Cerebellar cortex (tissue), 1 donor: ENCODE data around the gene LRRC2.
"Not testable (repeated sequence)": the region's sequence is repeated elsewhere in the genome, so short reads cannot be mapped to it uniquely, and the experiment has no call there.

ENCODE experiments used
- DNase-seq: peaks from one replicate; pipeline ENCODE4 v3.0.0-alpha.2; 2015; ENCODE audit warnings: low spot score

Gene LRRC2

DNA sequence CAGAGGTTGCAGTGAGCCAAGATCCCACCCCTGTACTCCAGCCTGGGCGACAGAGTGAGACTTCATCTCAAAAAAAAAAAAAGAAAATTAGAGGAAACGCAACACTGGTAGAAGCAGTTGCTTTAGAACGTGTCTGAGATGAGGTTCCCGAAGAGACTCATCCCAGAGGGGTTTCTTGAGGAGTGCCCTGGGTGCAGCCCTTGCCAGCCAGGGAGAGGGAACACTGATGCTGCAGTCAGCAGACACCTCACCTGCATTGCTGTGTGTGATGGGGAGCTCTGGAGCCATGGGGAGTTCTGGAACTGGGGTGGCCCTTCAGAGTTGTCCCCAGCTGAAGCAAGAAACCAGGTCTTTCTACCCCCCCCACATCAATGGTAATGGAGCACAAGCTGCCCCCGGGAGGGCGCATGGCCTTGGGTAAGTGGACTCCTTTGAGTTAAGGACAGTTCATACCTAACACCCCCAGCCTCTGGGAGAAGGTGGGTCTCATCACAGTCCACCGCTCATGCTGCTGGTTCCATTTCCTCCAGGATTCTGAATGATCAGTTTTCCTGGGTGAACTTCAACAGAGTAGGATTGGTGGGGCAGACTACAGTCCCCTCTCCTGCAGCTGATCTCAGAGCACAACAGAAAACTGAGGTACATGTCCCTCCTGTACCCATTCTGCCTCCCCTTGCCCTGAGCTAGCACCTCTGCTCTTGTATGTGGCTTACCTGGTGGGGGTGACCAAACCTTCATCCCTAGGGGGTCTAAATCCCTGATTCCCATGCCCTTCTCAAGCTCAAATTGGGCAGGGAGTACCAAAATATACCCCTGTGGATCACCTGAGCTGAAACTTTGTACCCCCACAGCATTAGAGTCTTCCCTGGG, 18.7 kb upstream of the LRRC2 start:
- DNase-seq = no peak

GRCh38 chr3:46580675-46581074, 14.6 kb upstream of the LRRC2 start:
- no peak for DNase-seq

GRCh38 chr3:46579756-46580286, 13.7 kb upstream of the LRRC2 start:
- DNase-seq = no peak

DNA sequence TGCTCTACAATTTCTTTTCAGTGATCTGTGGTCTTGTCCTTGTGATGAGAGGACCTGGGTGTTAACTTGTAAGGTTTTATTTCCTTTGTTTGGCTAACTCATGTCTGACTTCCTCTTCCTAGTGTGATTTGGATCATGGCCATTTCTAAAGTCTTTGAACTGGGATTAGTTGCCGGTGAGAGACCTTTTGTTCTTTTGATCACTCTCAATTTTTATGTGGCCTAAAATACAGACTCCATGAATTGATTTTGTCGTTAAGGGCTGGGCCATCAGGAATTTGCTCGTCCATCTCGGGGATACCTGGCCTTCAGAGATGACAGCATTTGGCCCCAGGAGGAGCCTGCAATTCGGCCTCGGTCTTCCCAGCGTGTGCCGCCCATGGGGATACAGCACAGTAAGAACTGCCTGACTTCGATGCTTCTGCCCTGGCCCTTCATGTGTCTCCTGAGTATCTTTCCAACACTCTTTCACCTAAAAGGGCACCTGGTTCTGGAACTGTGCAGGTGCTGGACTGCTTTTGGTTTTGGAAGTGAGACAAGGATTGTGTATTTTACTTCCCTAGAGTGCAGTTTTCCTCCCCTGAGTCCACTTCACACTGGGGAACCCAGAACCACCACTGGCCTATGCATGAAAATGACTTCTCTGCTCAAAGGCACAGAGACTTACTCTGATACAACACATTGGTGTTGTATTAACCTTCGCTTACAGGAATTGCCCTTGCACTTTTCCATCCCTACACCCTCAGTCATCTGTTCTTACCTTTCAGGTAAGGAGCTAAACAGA, 13.1 kb upstream of the LRRC2 start:
- DNase-seq = no peak

DNA sequence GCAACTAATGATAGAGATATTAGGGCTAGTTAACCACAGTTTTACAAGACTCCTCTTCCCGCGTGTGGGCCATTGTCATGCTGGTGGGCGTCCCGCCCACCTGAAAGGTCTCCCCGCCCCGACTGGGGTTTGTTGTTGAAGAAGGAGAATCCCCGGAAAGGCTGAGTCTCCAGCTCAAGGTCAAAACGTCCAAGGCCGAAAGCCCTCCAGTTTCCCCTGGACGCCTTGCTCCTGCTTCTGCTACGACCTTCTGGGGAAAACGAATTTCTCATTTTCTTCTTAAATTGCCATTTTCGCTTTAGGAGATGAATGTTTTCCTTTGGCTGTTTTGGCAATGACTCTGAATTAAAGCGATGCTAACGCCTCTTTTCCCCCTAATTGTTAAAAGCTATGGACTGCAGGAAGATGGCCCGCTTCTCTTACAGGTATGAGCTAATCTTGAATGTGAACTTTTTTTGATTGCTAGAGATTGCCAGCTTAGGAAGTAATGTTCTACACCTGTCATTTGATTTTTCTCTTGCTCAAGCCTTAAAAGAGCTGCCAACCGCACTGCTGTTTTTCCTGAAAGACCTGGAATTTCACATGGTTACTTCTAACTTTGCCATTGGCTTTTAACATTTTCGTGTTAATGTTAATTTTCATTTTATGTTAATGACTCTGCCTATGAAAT, 11.6 kb upstream of the LRRC2 start:
- not testable (repeated sequence) for DNase-seq

DNA sequence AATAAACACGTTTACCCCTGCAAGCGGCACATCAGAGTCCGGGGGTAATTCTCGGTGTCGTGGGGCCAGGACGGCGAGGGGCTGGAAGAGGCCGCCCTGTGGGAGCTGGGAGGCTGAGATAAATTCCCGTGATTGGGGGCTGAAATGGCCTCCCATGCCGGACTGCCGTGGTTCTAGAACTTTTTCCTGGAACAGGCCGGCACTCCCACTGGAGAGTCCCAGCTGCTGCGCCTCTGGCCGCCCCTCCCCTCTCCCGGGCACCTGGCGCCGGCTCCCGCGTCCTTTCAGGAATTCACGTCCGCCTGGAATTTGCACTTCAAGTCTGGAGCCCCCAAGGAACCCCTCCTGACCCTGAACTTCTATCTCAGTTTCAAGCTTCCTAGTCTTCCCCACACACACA, 10.8 kb upstream of the LRRC2 start:
- DNase-seq = no peak

DNA sequence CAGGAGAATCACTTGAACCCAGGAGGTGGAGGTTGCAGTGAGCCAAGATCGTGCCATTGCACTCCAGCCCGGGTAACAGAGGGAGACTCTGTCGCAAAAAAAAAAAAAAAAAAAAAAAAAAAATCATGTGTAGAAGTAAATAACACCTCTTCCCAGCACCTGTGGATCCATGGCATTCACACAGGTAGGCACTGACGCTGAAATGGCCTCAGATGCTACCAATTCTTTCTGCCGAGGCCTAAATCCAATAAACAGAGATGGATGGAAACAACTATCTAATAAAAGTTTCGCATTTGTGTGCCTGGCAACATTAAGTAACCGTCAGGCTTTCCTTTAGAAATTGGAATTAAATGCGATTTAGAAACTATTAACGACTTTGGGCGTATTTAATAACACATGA, 10.3 kb upstream of the LRRC2 start:
- DNase-seq = no peak

GRCh38 chr3:46575577-46576222, 9.6 kb upstream of the LRRC2 start:
- no peak for DNase-seq

DNA sequence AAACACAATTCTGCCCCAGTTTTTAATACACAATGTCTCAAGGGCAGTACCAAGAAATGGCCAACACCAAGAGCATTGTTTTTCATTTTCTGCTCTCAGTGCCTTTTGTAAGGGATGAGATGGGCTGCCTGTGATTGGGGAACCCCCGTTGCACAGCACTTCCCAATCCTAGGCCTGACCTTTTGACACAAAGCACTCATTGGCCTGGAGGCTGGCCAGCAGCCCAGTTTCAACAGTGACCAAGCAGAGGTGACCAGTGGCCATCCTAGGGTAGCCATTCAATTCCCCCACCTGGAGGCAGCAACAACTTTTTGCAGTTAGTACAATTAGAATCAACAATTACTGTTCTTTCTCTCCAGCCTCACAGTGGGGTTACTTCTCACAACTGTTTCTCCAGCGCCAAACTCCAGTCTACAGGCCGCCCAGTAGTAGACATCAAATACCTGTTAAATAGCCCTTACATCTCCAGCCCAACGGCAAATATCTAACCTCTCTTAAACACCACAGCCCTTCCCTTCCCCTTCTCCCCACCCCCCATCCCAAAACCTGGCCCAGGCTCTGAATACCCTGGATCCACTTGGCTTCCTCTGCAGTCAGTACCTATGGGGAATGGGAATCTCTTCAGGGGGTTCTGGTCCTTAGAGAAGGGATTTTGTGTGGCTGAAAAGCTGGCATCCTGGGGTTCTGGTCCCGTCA, 8.9 kb upstream of the LRRC2 start:
- no peak for DNase-seq

GRCh38 chr3:46574243-46574646, 8.1 kb upstream of the LRRC2 start:
- DNase-seq = no peak

GRCh38 chr3:46573701-46574100, 7.6 kb upstream of the LRRC2 start:
- no peak for DNase-seq

DNA sequence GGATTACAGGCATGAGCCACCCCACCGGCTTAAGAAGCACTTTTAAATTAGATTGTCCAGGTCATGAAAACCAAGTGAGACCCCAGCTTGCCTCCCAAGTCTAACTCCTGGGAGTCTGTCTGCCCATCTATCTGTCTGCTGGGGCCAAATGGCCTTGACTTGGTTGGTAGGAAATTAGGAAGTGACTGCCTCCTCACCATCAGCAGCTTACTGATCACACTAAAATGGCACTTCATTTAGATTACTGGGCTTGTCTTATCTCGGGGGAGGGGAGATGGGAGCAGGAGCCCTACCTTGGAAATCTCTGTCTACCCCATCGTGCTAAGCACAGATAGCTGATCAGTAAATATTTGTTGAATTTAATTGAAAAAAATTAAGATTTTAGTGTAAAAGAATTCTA, 5.6 kb upstream of the LRRC2 start:
- no peak for DNase-seq

- peak; percentile 35 for DNase-seq
These were observed 479 bp downstream of the LRRC2 start for GRCh38 chr3:46565607-46566039.

DNA sequence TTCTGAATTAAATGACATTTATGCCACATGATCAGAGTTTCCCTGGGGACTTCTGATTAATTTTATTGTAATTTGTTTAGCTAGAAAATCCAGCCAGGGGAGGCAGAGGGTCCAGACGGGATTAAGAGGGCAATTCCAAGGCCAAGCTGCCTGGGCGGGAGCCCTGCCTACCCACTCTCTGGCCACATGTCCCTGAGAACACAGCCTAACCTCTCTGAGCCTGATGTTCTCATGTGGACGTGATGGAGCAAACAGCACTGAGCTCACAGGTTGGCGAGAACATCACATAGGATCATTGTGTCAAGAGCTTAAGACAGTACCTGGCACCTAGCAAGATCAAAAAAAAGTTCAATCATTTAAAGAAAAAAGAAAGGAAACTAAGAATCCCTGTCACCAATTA, 1.0 kb downstream of the LRRC2 start:
- no peak for DNase-seq

DNA sequence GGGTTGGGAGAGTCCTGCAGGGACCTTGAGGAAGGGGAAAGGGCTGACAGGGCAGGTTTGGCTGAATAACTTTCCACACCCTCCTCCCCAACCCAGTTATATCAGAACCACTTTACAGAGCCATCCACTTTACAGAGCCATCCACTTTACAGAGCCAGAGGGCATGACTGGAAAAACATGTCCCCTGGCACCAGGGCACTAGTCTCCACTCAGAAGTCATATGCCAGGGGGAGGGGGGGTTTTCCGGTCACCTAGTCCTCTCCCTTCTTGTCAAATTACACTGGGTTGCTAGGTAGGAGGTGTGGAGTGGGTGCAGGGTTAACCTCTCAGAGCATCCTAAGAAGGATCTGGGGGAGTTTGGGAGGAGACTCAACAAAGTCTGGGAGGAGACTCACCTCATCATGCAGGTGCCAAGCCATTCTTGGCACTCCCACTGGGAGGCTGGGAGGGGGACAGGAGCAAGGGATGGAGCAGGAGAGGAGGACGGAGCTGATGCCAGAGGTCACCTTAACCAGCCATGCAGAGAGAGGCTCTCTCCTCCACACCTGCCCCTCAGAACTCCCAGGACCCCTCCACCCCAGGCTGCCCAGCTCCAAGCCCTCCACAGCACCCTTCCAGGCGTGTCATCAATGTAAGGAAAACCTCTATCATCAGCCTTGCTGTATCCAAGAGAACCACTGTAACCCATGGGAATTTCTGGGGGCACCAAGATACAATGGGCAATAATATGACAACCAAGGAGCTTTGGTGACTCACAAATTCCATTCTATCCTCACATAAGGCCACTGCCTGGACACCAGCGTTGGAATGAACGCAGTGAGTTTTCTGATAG, 1.7 kb downstream of the LRRC2 start:
- peak; percentile 2 for DNase-seq

GRCh38 chr3:46561951-46562350, 4.2 kb downstream of the LRRC2 start:
- DNase-seq = no peak

GRCh38 chr3:46561511-46561910, 4.6 kb downstream of the LRRC2 start:
- no peak for DNase-seq

DNA sequence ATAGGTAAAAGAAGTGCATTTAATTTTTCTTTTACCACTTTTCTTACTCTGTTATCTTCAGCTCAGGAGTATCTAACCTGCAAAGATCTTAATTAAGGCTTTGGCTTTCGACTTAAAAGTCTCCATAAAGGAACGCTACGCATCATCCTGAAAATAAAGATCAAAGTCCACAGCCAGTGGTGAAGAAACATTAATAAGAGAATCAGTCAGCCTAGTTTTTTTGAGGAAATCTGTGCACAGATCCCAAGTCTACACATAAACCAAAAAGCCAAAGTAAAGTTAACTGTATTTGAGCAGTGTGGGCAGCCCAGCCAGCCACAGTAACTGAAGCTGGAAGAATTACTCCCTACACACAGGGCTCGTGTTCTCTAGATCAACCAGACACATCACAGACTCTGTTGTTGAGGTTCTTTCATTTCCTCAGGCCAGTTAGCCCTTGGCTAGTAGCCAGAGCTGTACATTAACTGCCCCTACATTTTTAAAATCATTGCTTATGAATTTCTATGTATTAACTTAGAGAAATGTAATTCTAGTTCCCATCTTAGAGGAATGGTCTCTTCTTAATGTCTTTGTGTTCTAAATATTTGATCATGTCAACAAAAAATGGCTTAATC, 6.9 kb downstream of the LRRC2 start:
- no peak for DNase-seq

DNA sequence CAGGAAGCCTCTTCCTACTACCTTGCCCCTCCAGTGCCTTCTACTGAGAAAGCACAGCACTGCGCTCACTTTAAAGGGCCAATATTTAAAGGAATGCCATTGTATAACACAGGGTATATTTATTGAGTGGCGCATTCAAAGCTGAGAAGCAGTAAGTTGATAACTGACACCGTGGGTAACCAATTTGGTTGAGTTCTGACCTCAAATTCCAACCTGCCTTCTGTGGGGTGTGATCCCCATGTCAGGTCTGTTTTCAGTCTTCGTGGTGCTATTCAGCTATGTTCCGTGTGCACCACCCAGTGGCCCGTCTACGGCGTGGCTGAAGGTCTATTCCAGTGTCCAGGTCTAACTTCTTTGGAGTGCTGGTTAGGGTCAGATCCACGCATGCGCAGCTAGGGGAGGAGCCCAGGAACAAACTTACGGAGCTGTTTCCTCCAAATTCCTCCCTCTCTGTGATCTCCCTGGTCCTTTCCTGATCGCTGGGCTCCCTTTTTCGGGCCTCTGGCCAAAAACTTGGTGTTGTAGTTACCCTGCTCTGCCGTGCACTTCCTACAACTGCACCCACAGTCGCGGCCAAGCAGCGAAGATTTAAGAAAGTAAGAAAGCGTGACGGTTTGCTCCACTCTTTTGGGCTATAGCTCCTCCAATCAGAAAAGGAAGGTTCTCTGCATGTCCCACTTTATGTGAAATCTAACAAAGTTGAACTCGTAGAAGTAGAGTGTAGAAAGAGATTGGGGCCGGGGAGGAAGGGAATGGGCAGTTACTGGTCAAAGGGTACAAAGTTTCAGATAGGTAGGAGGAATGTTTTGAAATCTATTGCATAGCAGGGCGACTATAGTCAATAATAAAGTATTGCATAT, 7.7 kb downstream of the LRRC2 start:
- DNase-seq = peak; percentile 79
